ENCODE measurements around the gene TRAPPC10.

TRAPPC10 gene

GRCh38 chr21:44071359-44072104 is 59.4 kb downstream of the TRAPPC10 start:
- no peak for FAIRE-seq

- no peak for FAIRE-seq
Measured at GRCh38 chr21:44072111-44072510, 60.0 kb downstream of the TRAPPC10 start.

- FAIRE-seq, result no peak
Measured at GRCh38 chr21:44074315-44074958, 62.3 kb downstream of the TRAPPC10 start.

GRCh38 chr21:44076316-44076715 is 64.2 kb downstream of the TRAPPC10 start:
- FAIRE-seq, result no peak

GRCh38 chr21:44078411-44078981 is 66.4 kb downstream of the TRAPPC10 start:
- no peak for FAIRE-seq

- no peak for FAIRE-seq
Measured at GRCh38 chr21:44079446-44079845, 67.3 kb downstream of the TRAPPC10 start.

GRCh38 chr21:44079846-44080245 is 67.7 kb downstream of the TRAPPC10 start:
- FAIRE-seq, result no peak

GRCh38 chr21:44082648-44083440 is 70.7 kb downstream of the TRAPPC10 start:
- FAIRE-seq, result no peak

GRCh38 chr21:44083631-44084291 is 71.7 kb downstream of the TRAPPC10 start:
- FAIRE-seq, result no peak

- no peak for FAIRE-seq
Measured at GRCh38 chr21:44084496-44085241, 72.6 kb downstream of the TRAPPC10 start.

- no peak for FAIRE-seq
Measured at GRCh38 chr21:44085491-44086321, 73.6 kb downstream of the TRAPPC10 start.

- no peak for FAIRE-seq
Measured at GRCh38 chr21:44086636-44087425, 74.7 kb downstream of the TRAPPC10 start.

- FAIRE-seq, result no peak
Measured at GRCh38 chr21:44087426-44088400, 75.6 kb downstream of the TRAPPC10 start.

GRCh38 chr21:44088401-44088780 is 76.3 kb downstream of the TRAPPC10 start:
- FAIRE-seq, result no peak

- FAIRE-seq, result no peak
Measured at GRCh38 chr21:44089001-44089911, 77.1 kb downstream of the TRAPPC10 start.

GRCh38 chr21:44090325-44090724 is 78.2 kb downstream of the TRAPPC10 start:
- FAIRE-seq, result no peak

GRCh38 chr21:44092211-44092610 is 80.1 kb downstream of the TRAPPC10 start:
- no peak for FAIRE-seq

- FAIRE-seq, result no peak
Measured at GRCh38 chr21:44093761-44094160, 81.7 kb downstream of the TRAPPC10 start.
